H1 (cell line): ENCODE measurements around the gene ITGB2. TPM values are rescaled to one million over a fixed set of nuclear protein-coding genes. Genes with fewer than 3 reads are reported as not detected.

Experiments
- CTCF ChIA-PET: fragments of 300-600 bp; sonication (Branson Sonifier 250); formaldehyde crosslinking; loops from one replicate; lab custom pipeline; 2021; ENCODE audit not compliant: partially characterized antibody; lab: Charles Lee
- POLR2A ChIA-PET: fragments of 300-600 bp; sonication (Branson Sonifier 250); formaldehyde crosslinking; loops from one replicate; lab custom pipeline; 2021; ENCODE audit warnings: inconsistent platforms; ENCODE audit not compliant: partially characterized antibody; lab: Charles Lee
- DNase-seq, 2 experiments: peaks; one replicate each; pipeline versions ENCODE4 v3.0.0 to v3.0.0-alpha.2; 2010 to 2022; ENCODE audit warnings: low spot score in 2 of 2, low read depth in 1 of 2, mixed read lengths in 1 of 2
- FAIRE-seq: peaks from 2 replicates; lab custom pipeline; 2011; peaks lifted over from hg19 to GRCh38; lab: Jason Lieb, UNC
- H2AFZ ChIP-seq: 2 replicates; pipeline ENCODE4 v1.8.1; 2012; ENCODE audit warnings: low read length, inconsistent platforms
- H2AK5ac ChIP-seq: 2 replicates; pipeline ENCODE4 v1.6.1; 2013; ENCODE audit warnings: low read depth, low read length
- H2BK120ac ChIP-seq: replicated peaks from 2 replicates; pipeline ENCODE3; 2013; ENCODE audit warnings: low read depth, low read length, inconsistent platforms
- H2BK12ac ChIP-seq: 2 replicates; pipeline ENCODE4 v1.6.1; 2013; ENCODE audit warnings: low read depth, low read length
- H2BK15ac ChIP-seq: 2 replicates; pipeline ENCODE4 v1.6.1; 2013; ENCODE audit warnings: low read length
- H2BK20ac ChIP-seq: 2 replicates; pipeline ENCODE4 v1.6.1; 2013; ENCODE audit warnings: low read length
- H2BK5ac ChIP-seq: 2 replicates; pipeline ENCODE4 v1.6.1; 2013; ENCODE audit warnings: low read depth, low read length
- H3K14ac ChIP-seq: 2 replicates; pipeline ENCODE4 v1.6.1; 2013; ENCODE audit warnings: inconsistent platforms; ENCODE audit not compliant: insufficient read length
- H3K18ac ChIP-seq: 2 replicates; pipeline ENCODE4 v1.6.1; 2013; ENCODE audit warnings: low read length; ENCODE audit errors: extremely low read depth
- H3K23ac ChIP-seq: 2 replicates; pipeline ENCODE4 v1.6.1; 2013; ENCODE audit warnings: inconsistent platforms; ENCODE audit not compliant: insufficient read length
- H3K23me2 ChIP-seq: 2 replicates; pipeline ENCODE4 v1.6.1; 2013; ENCODE audit warnings: low read depth, low read length
- H3K27ac ChIP-seq: 2 replicates; pipeline ENCODE4 v1.6.1; 2011; ENCODE audit warnings: low read depth, low read length, inconsistent platforms
- H3K27me3 ChIP-seq, 4 experiments: replicated peaks in 1 of 4; 1 replicate in 1 of 4; 2 replicates in 3 of 4; pipeline versions ENCODE4 v1.6.1 to v1.8.1; 2011 to 2013; ENCODE audit warnings: low read length in 3 of 4, mild to moderate bottlenecking in 3 of 4, inconsistent platforms in 2 of 4, mixed read lengths in 2 of 4, moderate library complexity in 1 of 4; ENCODE audit not compliant: control insufficient read depth in 3 of 4, insufficient read depth in 3 of 4; ENCODE audit errors: extremely low read depth in 1 of 4
- H3K36me3 ChIP-seq, 4 experiments: 2 replicates each; pipeline versions ENCODE4 v1.6.1 to v1.8.1; 2011 to 2013; ENCODE audit warnings: mild to moderate bottlenecking in 4 of 4, low read length in 3 of 4, moderate library complexity in 2 of 4, control low read depth in 1 of 4, inconsistent platforms in 1 of 4; ENCODE audit not compliant: insufficient read depth in 4 of 4, control insufficient read depth in 2 of 4
- H3K4ac ChIP-seq: replicated peaks from 2 replicates; pipeline ENCODE3; 2013; ENCODE audit warnings: low read length, low read depth, mixed read lengths, inconsistent platforms; ENCODE audit not compliant: insufficient read length
- H3K4me1 ChIP-seq, 4 experiments: replicated peaks in 1 of 4; 1 replicate in 1 of 4; 2 replicates in 3 of 4; pipeline versions ENCODE4 v1.6.1 to v1.8.1; 2011 to 2013; ENCODE audit warnings: low read length in 3 of 4, inconsistent platforms in 2 of 4, mixed read lengths in 1 of 4; ENCODE audit not compliant: insufficient read depth in 4 of 4, control insufficient read depth in 3 of 4
- H3K4me2 ChIP-seq, 2 experiments: 2 replicates each; pipeline versions ENCODE4 v1.6.1 to v1.8.1; 2011 to 2013; ENCODE audit warnings: low read depth in 2 of 2, low read length in 2 of 2, control low read depth in 1 of 2, inconsistent platforms in 1 of 2, mild to moderate bottlenecking in 1 of 2; ENCODE audit not compliant: insufficient read depth in 1 of 2
- H3K4me3 ChIP-seq, 4 experiments: fragments of 200-600, 300-600 bp in 1 of 4; sonication (generic), shearing (Covaris generic), sonication (Bioruptor Twin) in 1 of 4; 2 replicates each; pipeline versions ENCODE4 v1.5.1 to v1.8.1; 2011 to 2016; ENCODE audit warnings: low read length in 4 of 4, low read depth in 3 of 4, control low read depth in 2 of 4, inconsistent platforms in 2 of 4, mild to moderate bottlenecking in 2 of 4, mixed read lengths in 1 of 4, moderate library complexity in 1 of 4; ENCODE audit not compliant: insufficient read depth in 2 of 4; ENCODE audit errors: extremely low read depth in 1 of 4
- H3K56ac ChIP-seq: replicated peaks from 2 replicates; pipeline ENCODE3; 2013; ENCODE audit warnings: low read depth, mild to moderate bottlenecking, mixed read lengths, low read length, inconsistent platforms; ENCODE audit not compliant: insufficient read length
- H3K79me1 ChIP-seq: 2 replicates; pipeline ENCODE4 v1.6.1; 2013; ENCODE audit warnings: low read depth, low read length, control low read depth
- H3K79me2 ChIP-seq, 2 experiments: 2 replicates each; pipeline versions ENCODE4 v1.6.1 to v1.8.1; 2012 to 2013; ENCODE audit warnings: low read length in 2 of 2, mild to moderate bottlenecking in 2 of 2, inconsistent platforms in 1 of 2; ENCODE audit not compliant: insufficient read depth in 2 of 2, control insufficient read depth in 1 of 2
- H3K9ac ChIP-seq, 4 experiments: replicated peaks in 1 of 4; 1 replicate in 1 of 4; 2 replicates in 3 of 4; pipeline versions ENCODE4 v1.6.1 to v1.8.1; 2011 to 2013; ENCODE audit warnings: low read depth in 3 of 4, low read length in 3 of 4, control low read depth in 2 of 4, mild to moderate bottlenecking in 2 of 4, moderate library complexity in 2 of 4, inconsistent platforms in 1 of 4; ENCODE audit errors: extremely low read depth in 1 of 4
- H3K9me3 ChIP-seq, 2 experiments: 2 replicates each; pipeline versions ENCODE4 v1.6.1 to v1.8.1; 2012 to 2013; ENCODE audit warnings: mild to moderate bottlenecking in 2 of 2, moderate library complexity in 2 of 2, control low read depth in 1 of 2, inconsistent platforms in 1 of 2, low read depth in 1 of 2, low read length in 1 of 2, mixed read lengths in 1 of 2; ENCODE audit not compliant: insufficient read depth in 2 of 2
- H4K20me1 ChIP-seq, 2 experiments: replicated peaks in 1 of 2; 2 replicates each; pipeline versions ENCODE3 to v1.8.1; 2011 to 2013; ENCODE audit warnings: inconsistent platforms in 2 of 2, low read length in 2 of 2, mild to moderate bottlenecking in 1 of 2; ENCODE audit not compliant: insufficient read depth in 2 of 2, control insufficient read depth in 1 of 2
- H4K5ac ChIP-seq: 2 replicates; pipeline ENCODE4 v1.6.1; 2013; ENCODE audit warnings: low read length, low read depth, mixed read lengths, inconsistent platforms; ENCODE audit not compliant: insufficient read length
- H4K8ac ChIP-seq: 2 replicates; pipeline ENCODE4 v1.8.0; 2013; ENCODE audit warnings: mild to moderate bottlenecking, moderate library complexity, low read length, inconsistent platforms; ENCODE audit not compliant: insufficient read depth; ENCODE audit errors: extremely low read depth
- H4K91ac ChIP-seq: replicated peaks from 2 replicates; pipeline ENCODE3; 2013; ENCODE audit warnings: low read length, mixed read lengths, inconsistent platforms; ENCODE audit not compliant: insufficient read length
- CHD1 ChIP-seq: IDR thresholded peaks from 2 replicates; pipeline ENCODE4 v1.6.1; 2012; ENCODE audit warnings: low read depth, low read length, improper control_type of control experiment
- CTBP2 ChIP-seq: IDR thresholded peaks from 2 replicates; pipeline ENCODE4 v1.7.0; 2011; ENCODE audit warnings: borderline replicate concordance, mild to moderate bottlenecking, moderate library complexity, mixed read lengths, low read length; ENCODE audit not compliant: insufficient read depth, insufficient read length
- FOSL1 ChIP-seq: IDR thresholded peaks from 2 replicates; pipeline ENCODE4 v1.6.1; 2011; ENCODE audit warnings: mild to moderate bottlenecking, low read depth, low read length, moderate library complexity; ENCODE audit not compliant: insufficient read depth
- MAFK ChIP-seq: IDR thresholded peaks from 2 replicates; pipeline ENCODE4 v1.6.1; 2012; ENCODE audit warnings: low read depth, mild to moderate bottlenecking, improper control_type of control experiment, low read length
- PHF8 ChIP-seq: fragments of 200-600 bp; sonication (generic); conservative IDR thresholded peaks from 2 replicates; pipeline ENCODE4 v1.7.1; 2012; ENCODE audit warnings: low read depth, mild to moderate bottlenecking, inconsistent platforms, low read length, moderate library complexity
- RNF2 ChIP-seq: fragments of 200-900, 300-1000 bp; sonication (generic); IDR thresholded peaks from 2 replicates; pipeline ENCODE4 v1.7.1; 2016; ENCODE audit warnings: borderline replicate concordance, low read depth, mild to moderate bottlenecking, antibody characterized with exemption, low read length; ENCODE audit not compliant: poor library complexity, severe bottlenecking; ENCODE audit errors: missing control alignments
- RXRA ChIP-seq: IDR thresholded peaks from 2 replicates; pipeline ENCODE4 v1.6.1; 2011; ENCODE audit warnings: low read depth, mild to moderate bottlenecking, low read length, moderate library complexity; ENCODE audit not compliant: insufficient read depth
- SIN3A ChIP-seq, 2 experiments: IDR thresholded peaks in 1 of 2; conservative IDR thresholded peaks in 1 of 2; 2 replicates each; pipeline ENCODE4 v1.6.1; 2011 to 2012; ENCODE audit warnings: low read length in 2 of 2, improper control_type of control experiment in 1 of 2, low read depth in 1 of 2, mild to moderate bottlenecking in 1 of 2
- SRF ChIP-seq: IDR thresholded peaks from 2 replicates; pipeline ENCODE4 v1.6.1; 2011; ENCODE audit warnings: mild to moderate bottlenecking, low read depth, low read length, moderate library complexity
- TCF12 ChIP-seq: IDR thresholded peaks from 2 replicates; pipeline ENCODE4 v1.6.1; 2011; ENCODE audit warnings: low read depth, mild to moderate bottlenecking, low read length
- WGBS, 2 experiments: shearing (Covaris generic) in 1 of 2; methylation state at CpG; one replicate each; pipeline versions ENCODE4 v1.1.6 to v1.1.7; 2013 to 2015; ENCODE audit warnings: low lambda C conversion rate in 2 of 2, mixed read lengths in 2 of 2, inconsistent platforms in 1 of 2, low coverage in 1 of 2, missing lambda C conversion rate in 1 of 2; ENCODE audit not compliant: insufficient replicate concordance in 2 of 2, insufficient coverage in 1 of 2, insufficient read length in 1 of 2; ENCODE audit errors: extremely low coverage in 1 of 2, missing lambda C conversion rate in 1 of 2; 5-methylcytosine and 5-hydroxymethylcytosine counted together
- polyA plus RNA-seq, 7 experiments: library from polyadenylated mRNA; depleted of rRNA in 3 of 7; stranded (reverse) in 5 of 7; unstranded in 2 of 7; fragments of >200 nt in 5 of 7; fragments of 200-250 nt in 2 of 7; gene quantifications; 1 replicate in 5 of 7; 2 replicates in 1 of 7; 4 replicates in 1 of 7; pipeline versions ENCODE4 v1.2.1 to v1.2.3, GENCODE V29; 2011 to 2013; ENCODE audit warnings: missing spikeins in 2 of 7, mixed read lengths in 2 of 7
- total RNA-seq: library from RNA; stranded (reverse); fragmentation: NEBNext Ultra II Directional; extraction: Animal tissue kit (Norgen Biotek cat#: 25700); gene quantifications from 2 replicates; pipeline ENCODE4 v1.2.1, GENCODE V29; 2021

The ITGB2 gene
- total and polyA plus RNA-seq, 2 of the 8 experiments (the other 6 are each of a cell fraction or from before 2014, with no cell fraction given): 0.24 to 0.63 TPM

DNA sequence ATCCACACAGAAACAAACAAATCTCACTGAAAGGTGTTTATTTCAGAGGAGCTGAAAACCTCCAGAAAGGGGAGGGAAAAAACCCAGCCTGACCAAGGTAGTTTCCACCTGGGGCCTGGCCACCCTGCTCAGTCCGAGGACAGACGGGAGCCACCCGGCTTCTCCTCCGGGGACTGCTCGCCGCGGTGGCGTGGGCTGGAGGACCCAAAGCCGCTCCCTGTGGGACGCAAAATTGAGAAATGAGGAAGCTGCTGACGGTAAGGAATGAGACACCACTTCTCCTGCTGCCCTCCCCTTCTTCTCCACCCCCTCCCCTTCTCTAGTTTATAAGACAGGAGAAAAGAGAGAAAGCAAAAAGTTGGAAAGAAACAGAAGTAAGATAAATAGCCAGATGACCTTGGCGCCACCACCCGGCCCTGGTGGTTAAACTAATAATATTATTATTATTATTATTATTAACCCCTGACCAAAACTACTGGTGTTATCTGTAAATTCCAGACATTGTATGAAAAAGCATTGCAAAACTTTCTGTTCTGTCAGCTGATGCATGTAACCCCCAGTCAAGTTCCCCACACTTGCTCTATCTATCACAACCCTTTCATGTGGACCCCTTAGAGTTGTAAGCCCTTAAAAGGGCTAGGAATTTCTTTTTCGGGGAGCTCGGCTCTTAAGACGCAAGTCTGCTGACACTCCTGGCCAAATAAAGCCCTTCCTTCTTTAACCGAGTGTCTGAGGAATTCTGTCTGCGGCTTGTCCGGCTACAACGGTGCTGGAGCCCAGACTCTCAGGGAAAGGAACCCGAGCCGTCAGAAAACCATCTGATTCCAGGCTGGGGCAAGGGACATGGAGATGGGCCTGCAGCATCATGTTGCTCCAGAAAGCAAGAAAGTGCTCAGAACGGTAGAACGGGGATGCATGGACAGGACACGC, 12.5 kb downstream of the ITGB2 start:
- Histone ChIP-seq H3K27ac (no peak overlapping the region), H3K4me2 (no peak overlapping the region), H3K4me1 (peaks cover 0 to 11% (median 0%) of the 10 kb centered on the region in 4 experiments; a peak in 3 of 7 replicates), H3K79me1 (no peaks in the 10 kb centered on the region), H4K91ac (no peak overlapping the region), H3K9me3 (no peaks in the 10 kb centered on the region), H2BK12ac (peak overlapping the region; percentile 50; the same call in 1 of the 2 replicates), H3K27me3 (peaks cover 0 to 4% (median 1%) of the 10 kb centered on the region in 4 experiments; a peak in 1 of 7 replicates), H3K56ac (no peak overlapping the region), H4K5ac (no peak overlapping the region), H3K18ac (peak overlapping the region; percentile 32; the same call in 1 of the 2 replicates), H4K8ac (no peak overlapping the region), H3K36me3 (no peaks in the 10 kb centered on the region), H3K79me2 (no peaks in the 10 kb centered on the region), H3K14ac (no peak overlapping the region), H3K4me3 (no peak overlapping the region), H2BK120ac (no peak overlapping the region), H3K23me2 (peaks cover 9% of the 10 kb centered on the region; the same call in 1 of the 2 replicates), H2AK5ac (no peak overlapping the region), H4K20me1 (peaks cover 0 to 6% of the 10 kb centered on the region in 2 experiments), H2AFZ (no peak overlapping the region), H2BK5ac (no peak overlapping the region), H3K4ac (no peak overlapping the region), H2BK15ac (no peak overlapping the region), H3K9ac (no peak overlapping the region), H3K23ac (no peak overlapping the region), H2BK20ac (no peak overlapping the region)
- no peak for DNase-seq
- FAIRE-seq: no peak
- CTCF ChIA-PET: interaction anchor here (0.7 to 3.3 kb wide), 10 partner anchors 9 to 418 kb away, joined by 3 to 24 read pairs (median 4); partner anchors contain the start of gene UBE2G2
- POLR2A ChIA-PET: interaction anchor here (0.7 kb wide), 1 partner anchor 32 kb away, joined by 3 read pairs; the partner anchor contains the start of gene SLX9
- WGBS, 2 experiments: 83% methylated on average over 21 of the region's 25 CpGs; no CpG with 5 or more reads in 1 of the 2 experiments
- TF ChIP-seq PHF8 (no peak), RXRA (no peak), CTBP2 (no peak), SIN3A (conservative IDR thresholded peaks at IDR 0.05 in 1 of 2, IDR thresholded peaks at IDR 0.05 in 1 of 2; ENCODE audit: low read depth in 1 of 2, low read length in 2 of 2) (no peak), SRF (no peak), CHD1 (no peak), MAFK (no peak), RNF2 (no peak), TCF12 (no peak), FOSL1 (no peak)
